Prostate gland (tissue), 2 donors: ENCODE data around the gene LNX2.

Source experiments
- CTCF ChIP-seq, 4 experiments: fragments of 200-600 bp in 2 of 4; fragments of 450-650 bp in 2 of 4; sonication (generic) in 2 of 4; IDR thresholded peaks; 1 replicate in 3 of 4; 2 replicates in 1 of 4; pipeline ENCODE4 v1.5.1; 2016 to 2019; ENCODE audit warnings: antibody characterized with exemption in 4 of 4, mild to moderate bottlenecking in 2 of 4, moderate library complexity in 2 of 4
- POLR2A ChIP-seq: fragments of 450-650 bp; IDR thresholded peaks from one replicate; pipeline ENCODE4 v1.6.1; 2016; ENCODE audit warnings: antibody characterized with exemption, mild to moderate bottlenecking

DNA sequence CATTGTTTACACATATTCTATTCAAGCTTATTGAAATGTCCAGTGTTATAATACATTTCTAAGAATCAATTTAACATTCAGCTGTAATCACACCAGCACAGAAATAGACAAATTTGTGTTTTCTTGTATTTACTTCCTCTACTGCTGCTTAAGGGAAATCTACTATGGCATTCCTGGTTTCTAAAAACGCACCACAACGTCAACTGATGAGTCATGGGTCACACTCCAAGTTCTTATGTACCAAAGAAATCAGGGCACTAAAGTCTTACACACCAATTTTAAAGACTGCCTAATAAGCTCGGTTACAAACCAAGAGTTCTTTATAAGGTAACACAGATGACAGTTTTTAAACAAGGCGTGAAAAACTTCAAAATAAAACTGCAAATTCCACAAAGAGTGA lies 13.2 kb downstream of the LNX2 start:
- no peak for TF ChIP-seq POLR2A
- TF ChIP-seq CTCF (IDR thresholded peaks at IDR 0.05) = no peak
